ENCODE measurements around the gene ZBTB7B.

ZBTB7B gene

GRCh38 chr1:155005076-155006011 is 2.7 kb downstream of the ZBTB7B start:
- Histone ChIP-seq H3K36me3 (ENCODE audit: control insufficient read depth, insufficient read depth, low read length) (no peaks in the 10 kb centered on the region), H3K9me3 (ENCODE audit: control insufficient read depth, low read length) (no peaks in the 10 kb centered on the region), H3K4me1 (ENCODE audit: control insufficient read depth, insufficient read depth, low read length, poor library complexity, severe bottlenecking) (peaks cover 12% of the 10 kb centered on the region), H3K27ac (ENCODE audit: low read depth, low read length, severe bottlenecking) (no peak overlapping the region), H3K4me3 (ENCODE audit: extremely low read depth, insufficient read depth, low read length, poor library complexity, severe bottlenecking) (no peak overlapping the region)
- 88 to 94% methylated on average over 4 to 10 of the region's 17 CpGs for WGBS, 2 experiments (ENCODE audit: insufficient coverage in 2 of 2)

GRCh38 chr1:155006601-155007101 is 4.0 kb downstream of the ZBTB7B start:
- peaks cover 9% of the 10 kb centered on the region for H3K4me1 ChIP-seq (ENCODE audit: control insufficient read depth, insufficient read depth, low read length, poor library complexity, severe bottlenecking)
- no peaks in the 10 kb centered on the region for H3K36me3 ChIP-seq (ENCODE audit: control insufficient read depth, insufficient read depth, low read length)
- no peaks in the 10 kb centered on the region for H3K9me3 ChIP-seq (ENCODE audit: control insufficient read depth, low read length)
- H3K27ac ChIP-seq (ENCODE audit: low read depth, low read length, severe bottlenecking) = no peak overlapping the region
- H3K4me3 ChIP-seq (ENCODE audit: extremely low read depth, insufficient read depth, low read length, poor library complexity, severe bottlenecking) = no peak overlapping the region
- WGBS, 2 experiments (ENCODE audit: insufficient coverage in 2 of 2) = 90 to 92% methylated on average over 2 of the region's 2 CpGs

- Histone ChIP-seq H3K4me3 (ENCODE audit: extremely low read depth, insufficient read depth, low read length, poor library complexity, severe bottlenecking) (no peak overlapping the region), H3K36me3 (ENCODE audit: control insufficient read depth, insufficient read depth, low read length) (no peaks in the 10 kb centered on the region), H3K27ac (ENCODE audit: low read depth, low read length, severe bottlenecking) (no peak overlapping the region), H3K4me1 (ENCODE audit: control insufficient read depth, insufficient read depth, low read length, poor library complexity, severe bottlenecking) (peaks cover 11% of the 10 kb centered on the region), H3K9me3 (ENCODE audit: control insufficient read depth, low read length) (no peaks in the 10 kb centered on the region)
- 93 to 97% methylated on average over 3 to 5 of the region's 6 CpGs for WGBS, 2 experiments (ENCODE audit: insufficient coverage in 2 of 2)
These were observed 4.7 kb downstream of the ZBTB7B start for GRCh38 chr1:155007251-155007828.

- Histone ChIP-seq H3K9me3 (ENCODE audit: control insufficient read depth, low read length) (no peaks in the 10 kb centered on the region), H3K4me1 (ENCODE audit: control insufficient read depth, insufficient read depth, low read length, poor library complexity, severe bottlenecking) (peaks cover 11% of the 10 kb centered on the region), H3K27ac (ENCODE audit: low read depth, low read length, severe bottlenecking) (no peak overlapping the region), H3K4me3 (ENCODE audit: extremely low read depth, insufficient read depth, low read length, poor library complexity, severe bottlenecking) (no peak overlapping the region), H3K36me3 (ENCODE audit: control insufficient read depth, insufficient read depth, low read length) (no peaks in the 10 kb centered on the region)
- WGBS, 2 experiments (ENCODE audit: insufficient coverage in 2 of 2) = 90% methylated on average over 8 to 9 of the region's 16 CpGs
These were observed 5.7 kb downstream of the ZBTB7B start for GRCh38 chr1:155008015-155008941.

GRCh38 chr1:155009221-155009711 is 6.7 kb downstream of the ZBTB7B start:
- H3K4me1 ChIP-seq (ENCODE audit: control insufficient read depth, insufficient read depth, low read length, poor library complexity, severe bottlenecking) = peaks cover 10% of the 10 kb centered on the region
- H3K27ac ChIP-seq (ENCODE audit: low read depth, low read length, severe bottlenecking) = no peak overlapping the region
- peaks cover 6% of the 10 kb centered on the region for H3K36me3 ChIP-seq (ENCODE audit: control insufficient read depth, insufficient read depth, low read length)
- no peaks in the 10 kb centered on the region for H3K9me3 ChIP-seq (ENCODE audit: control insufficient read depth, low read length)
- 92 to 100% methylated on average over 6 to 10 of the region's 12 CpGs for WGBS, 2 experiments (ENCODE audit: insufficient coverage in 2 of 2)
- no peak overlapping the region for H3K4me3 ChIP-seq (ENCODE audit: extremely low read depth, insufficient read depth, low read length, poor library complexity, severe bottlenecking)

GRCh38 chr1:155009742-155010141 is 7.1 kb downstream of the ZBTB7B start:
- 86 to 97% methylated on average over 2 to 3 of the region's 5 CpGs for WGBS, 2 experiments (ENCODE audit: insufficient coverage in 2 of 2)
- no peak overlapping the region for H3K4me3 ChIP-seq (ENCODE audit: extremely low read depth, insufficient read depth, low read length, poor library complexity, severe bottlenecking)
- no peaks in the 10 kb centered on the region for H3K9me3 ChIP-seq (ENCODE audit: control insufficient read depth, low read length)
- H3K36me3 ChIP-seq (ENCODE audit: control insufficient read depth, insufficient read depth, low read length) = peaks cover 9% of the 10 kb centered on the region
- no peak overlapping the region for H3K27ac ChIP-seq (ENCODE audit: low read depth, low read length, severe bottlenecking)
- peaks cover 6% of the 10 kb centered on the region for H3K4me1 ChIP-seq (ENCODE audit: control insufficient read depth, insufficient read depth, low read length, poor library complexity, severe bottlenecking)

GRCh38 chr1:155010211-155010918 is 7.8 kb downstream of the ZBTB7B start:
- Histone ChIP-seq H3K4me3 (ENCODE audit: extremely low read depth, insufficient read depth, low read length, poor library complexity, severe bottlenecking) (no peak overlapping the region), H3K9me3 (ENCODE audit: control insufficient read depth, low read length) (no peaks in the 10 kb centered on the region), H3K4me1 (ENCODE audit: control insufficient read depth, insufficient read depth, low read length, poor library complexity, severe bottlenecking) (peaks cover 6% of the 10 kb centered on the region), H3K36me3 (ENCODE audit: control insufficient read depth, insufficient read depth, low read length) (peaks cover 15% of the 10 kb centered on the region), H3K27ac (ENCODE audit: low read depth, low read length, severe bottlenecking) (no peak overlapping the region)
- WGBS, 2 experiments (ENCODE audit: insufficient coverage in 2 of 2) = 80 to 83% methylated on average over 1 to 2 of the region's 11 CpGs

- peaks cover 21% of the 10 kb centered on the region for H3K36me3 ChIP-seq (ENCODE audit: control insufficient read depth, insufficient read depth, low read length)
- WGBS, 2 experiments (ENCODE audit: insufficient coverage in 2 of 2) = 89 to 100% methylated on average over 3 of the region's 5 CpGs
- peaks cover 6% of the 10 kb centered on the region for H3K4me1 ChIP-seq (ENCODE audit: control insufficient read depth, insufficient read depth, low read length, poor library complexity, severe bottlenecking)
- no peak overlapping the region for H3K4me3 ChIP-seq (ENCODE audit: extremely low read depth, insufficient read depth, low read length, poor library complexity, severe bottlenecking)
- no peaks in the 10 kb centered on the region for H3K9me3 ChIP-seq (ENCODE audit: control insufficient read depth, low read length)
- no peak overlapping the region for H3K27ac ChIP-seq (ENCODE audit: low read depth, low read length, severe bottlenecking)
These were observed 8.4 kb downstream of the ZBTB7B start for GRCh38 chr1:155011004-155011416.

GRCh38 chr1:155011437-155012025 is 8.9 kb downstream of the ZBTB7B start:
- 94% methylated on average over 3 of the region's 6 CpGs; no CpG with 5 or more reads in 1 of the 2 experiments for WGBS, 2 experiments (ENCODE audit: insufficient coverage in 2 of 2)
- H3K27ac ChIP-seq (ENCODE audit: low read depth, low read length, severe bottlenecking) = no peak overlapping the region
- no peak overlapping the region for H3K4me3 ChIP-seq (ENCODE audit: extremely low read depth, insufficient read depth, low read length, poor library complexity, severe bottlenecking)
- H3K4me1 ChIP-seq (ENCODE audit: control insufficient read depth, insufficient read depth, low read length, poor library complexity, severe bottlenecking) = peaks cover 7% of the 10 kb centered on the region
- no peaks in the 10 kb centered on the region for H3K9me3 ChIP-seq (ENCODE audit: control insufficient read depth, low read length)
- peaks cover 27% of the 10 kb centered on the region for H3K36me3 ChIP-seq (ENCODE audit: control insufficient read depth, insufficient read depth, low read length)

Measured in mesodermal cell (in vitro differentiated cells).